HG02763 (cell line): ENCODE results near the gene KCTD5.
"Not testable (repeated sequence)": the region's sequence is repeated elsewhere in the genome, so short reads cannot be mapped to it uniquely, and the experiment has no call there.

ENCODE experiments used
- ATAC-seq: cut with Tn5 transposase; IDR thresholded peaks from one replicate; pipeline ENCODE4 v1.9.1; 2021; ENCODE audit warnings: mild to moderate bottlenecking, moderate library complexity; ENCODE audit not compliant: unreplicated experiment

KCTD5 gene, protein sequence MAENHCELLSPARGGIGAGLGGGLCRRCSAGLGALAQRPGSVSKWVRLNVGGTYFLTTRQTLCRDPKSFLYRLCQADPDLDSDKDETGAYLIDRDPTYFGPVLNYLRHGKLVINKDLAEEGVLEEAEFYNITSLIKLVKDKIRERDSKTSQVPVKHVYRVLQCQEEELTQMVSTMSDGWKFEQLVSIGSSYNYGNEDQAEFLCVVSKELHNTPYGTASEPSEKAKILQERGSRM

DNA sequence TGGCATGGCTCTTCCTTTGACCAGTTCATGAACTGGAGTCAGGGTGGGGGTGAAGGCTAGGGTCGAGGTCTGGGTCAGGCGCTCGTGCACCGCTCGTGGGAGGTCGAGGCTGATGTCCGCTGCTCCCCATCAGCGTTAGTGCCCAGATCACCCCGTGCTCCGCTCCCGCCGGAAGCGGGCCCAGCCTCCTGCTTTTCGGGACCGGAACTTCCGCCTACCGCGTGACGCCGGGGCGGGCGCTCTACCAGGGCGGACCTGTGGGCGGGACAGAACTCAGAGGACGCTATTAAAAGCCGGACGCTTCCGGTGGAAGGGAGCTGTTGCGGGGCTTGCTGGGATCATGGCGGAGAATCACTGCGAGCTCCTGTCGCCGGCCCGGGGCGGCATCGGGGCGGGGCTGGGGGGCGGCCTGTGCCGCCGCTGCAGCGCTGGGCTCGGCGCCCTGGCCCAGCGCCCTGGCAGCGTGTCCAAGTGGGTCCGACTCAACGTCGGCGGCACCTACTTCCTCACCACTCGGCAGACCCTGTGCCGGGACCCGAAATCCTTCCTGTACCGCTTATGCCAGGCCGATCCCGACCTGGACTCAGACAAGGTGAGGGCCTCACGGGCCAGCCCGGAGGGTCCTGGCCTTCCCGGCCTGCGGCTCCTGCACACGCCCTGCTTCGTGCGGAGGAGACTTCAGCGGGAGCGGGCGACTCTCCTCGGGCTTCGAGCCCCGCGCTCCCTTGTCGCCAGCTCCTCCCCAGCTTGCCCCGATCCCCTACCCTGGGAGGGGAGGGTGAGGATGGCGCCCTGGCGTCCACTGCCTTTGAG lies at the start of gene KCTD5:
TSS of gene KCTD5 (plus strand) at position 315 of the 813 bp plus-strand sequence. CDS start at position 341, 26 bp downstream.
- ATAC-seq = peak; percentile 65

DNA sequence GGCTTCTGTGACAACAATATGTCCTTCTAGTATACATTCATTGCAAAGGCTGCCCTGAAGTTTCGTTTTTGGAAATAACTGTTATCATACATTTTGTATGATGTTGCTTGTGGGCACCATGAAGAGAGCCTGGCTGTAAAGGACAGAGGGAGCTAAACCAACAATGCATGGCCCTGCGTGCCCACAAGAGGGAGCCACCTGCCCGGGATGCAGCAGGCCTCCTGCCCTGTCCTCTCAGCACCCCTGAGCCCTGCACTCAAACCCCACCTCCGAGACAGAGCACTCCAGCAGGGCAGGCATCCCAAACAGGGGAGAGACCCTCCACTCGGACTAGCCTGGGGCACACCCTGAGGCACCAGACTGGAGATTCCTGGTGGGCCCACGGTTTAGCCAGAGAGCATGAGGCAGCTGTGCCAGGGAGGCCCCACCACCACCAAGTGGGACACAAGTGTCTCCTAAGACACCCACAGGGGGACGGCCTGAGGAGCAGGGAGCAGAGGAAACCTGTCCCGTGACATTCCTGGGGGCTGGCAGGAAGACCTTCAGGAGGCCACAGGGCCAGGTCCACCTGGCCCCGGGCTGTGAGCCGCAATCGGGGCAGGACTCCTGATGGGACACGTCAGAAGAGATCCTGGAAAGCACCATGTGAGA lies 43.1 kb upstream of the KCTD5 start:
- not testable (repeated sequence) for ATAC-seq

DNA sequence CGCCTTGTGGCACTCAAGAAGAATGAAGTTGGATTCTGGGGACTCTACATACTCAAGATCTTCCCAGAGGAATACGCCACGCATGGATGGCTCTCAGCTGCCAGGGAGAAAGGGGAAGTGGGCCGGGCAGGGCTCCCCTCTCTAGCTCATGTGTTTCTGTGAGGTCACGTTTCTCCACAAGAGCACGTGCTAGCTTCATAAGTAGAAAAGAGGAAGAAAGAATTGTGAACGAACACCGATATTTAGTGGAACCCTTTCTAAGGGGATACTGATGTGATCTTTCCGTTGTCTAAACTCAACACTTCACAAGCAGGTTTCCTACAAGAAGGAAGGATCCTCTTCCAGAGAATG lies 42.6 kb upstream of the KCTD5 start:
- ATAC-seq = not testable (repeated sequence)

DNA sequence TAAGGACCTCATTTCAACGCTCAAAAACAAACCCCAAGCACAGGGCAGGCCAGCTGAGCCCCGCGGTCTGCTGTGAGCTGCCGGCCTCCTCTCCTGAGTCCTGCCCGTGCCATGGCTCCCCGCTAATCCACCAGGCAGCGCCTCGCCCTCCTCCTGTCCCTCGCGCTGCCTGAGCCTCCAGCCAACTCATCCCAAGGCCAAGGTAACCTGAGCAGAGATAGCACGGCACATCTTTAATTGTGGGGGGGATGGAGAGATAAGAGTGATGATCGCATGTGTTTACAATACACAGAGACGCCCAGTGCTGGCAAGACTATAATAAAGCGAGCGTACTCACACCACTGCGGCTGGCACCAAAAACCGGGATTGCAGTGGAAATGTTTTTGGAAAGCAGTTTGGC lies 39.8 kb upstream of the KCTD5 start:
- not testable (repeated sequence) for ATAC-seq

DNA sequence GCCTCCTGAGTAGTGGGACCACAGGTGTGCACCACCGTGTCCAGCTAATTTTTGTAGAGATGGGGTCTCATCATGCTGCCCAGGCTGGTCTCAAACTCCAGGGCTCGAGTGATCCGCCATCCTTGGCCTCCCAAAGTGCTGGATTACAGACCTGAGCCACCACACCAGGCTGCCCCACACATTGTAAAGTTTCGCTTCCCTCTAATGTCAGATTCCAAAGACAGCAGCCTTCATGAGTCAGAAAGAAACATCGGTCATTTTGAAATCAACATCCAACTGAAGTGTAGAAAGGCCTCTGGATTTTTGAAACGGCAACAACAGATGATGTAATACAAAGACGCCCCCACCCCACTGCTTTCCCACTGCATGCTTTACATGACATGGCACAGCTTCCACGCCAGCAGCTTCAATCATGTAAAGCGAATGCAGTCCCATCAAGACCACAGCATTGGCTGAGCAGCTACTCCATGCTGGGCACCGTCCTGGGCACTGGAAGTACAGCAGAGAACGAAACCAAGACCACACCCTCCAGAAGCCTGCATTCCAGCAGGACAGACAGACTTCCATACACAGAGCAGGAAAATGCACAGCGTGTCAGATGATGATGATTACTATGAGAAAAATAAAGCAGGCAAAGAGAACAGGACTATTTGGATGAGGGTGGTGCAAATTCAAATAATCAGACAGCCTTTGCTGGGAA lies 37.4 kb upstream of the KCTD5 start:
- not testable (repeated sequence) for ATAC-seq

DNA sequence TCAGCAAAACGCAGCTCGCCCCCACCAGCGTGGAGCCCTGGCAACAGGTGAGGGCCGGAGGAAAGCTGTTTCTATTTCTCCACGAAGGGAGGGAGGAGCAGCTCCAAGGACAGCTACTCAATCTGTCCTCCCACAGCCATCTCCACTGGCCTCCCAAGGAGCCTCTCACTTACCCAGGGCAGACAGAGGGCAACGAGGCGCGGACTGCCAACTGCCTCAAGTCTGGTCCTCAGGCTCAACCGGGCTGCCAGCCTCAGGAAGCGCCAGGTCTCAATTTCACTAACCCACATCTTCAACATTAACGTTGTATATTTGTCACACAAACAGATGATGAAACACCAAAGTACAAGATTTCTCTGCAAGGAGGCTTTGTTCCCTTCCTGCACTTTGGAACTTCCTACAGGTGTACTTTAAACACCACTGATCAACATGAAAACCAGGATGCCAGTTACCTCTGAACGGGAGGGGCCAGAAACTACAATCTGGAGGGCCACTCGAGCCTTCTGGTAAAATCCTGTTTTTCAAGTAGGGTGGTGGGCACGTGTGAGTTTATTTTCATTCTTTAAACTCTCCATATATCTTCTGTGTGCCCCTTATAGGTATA lies 31.0 kb upstream of the KCTD5 start:
- ATAC-seq = not testable (repeated sequence)

DNA sequence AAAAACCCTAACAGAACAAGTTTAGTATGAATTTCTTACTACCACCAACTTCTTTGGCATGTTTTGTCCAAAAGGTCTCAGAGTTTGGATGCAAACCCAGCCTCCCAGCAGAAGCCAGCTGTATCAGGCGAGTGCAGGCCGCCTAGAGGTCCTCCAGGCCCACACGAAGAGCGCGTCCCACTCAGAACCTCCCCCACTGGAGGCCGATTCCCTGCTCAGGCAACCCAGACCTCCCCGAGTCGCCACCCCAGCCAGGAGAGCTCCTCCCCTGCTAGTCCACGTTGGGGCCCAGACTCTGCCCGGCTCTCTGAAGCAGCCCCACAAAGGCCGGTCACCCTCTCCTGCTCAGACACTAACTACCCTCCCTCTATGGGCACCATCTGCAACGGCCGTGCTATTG lies 28.4 kb upstream of the KCTD5 start:
- ATAC-seq = not testable (repeated sequence)

DNA sequence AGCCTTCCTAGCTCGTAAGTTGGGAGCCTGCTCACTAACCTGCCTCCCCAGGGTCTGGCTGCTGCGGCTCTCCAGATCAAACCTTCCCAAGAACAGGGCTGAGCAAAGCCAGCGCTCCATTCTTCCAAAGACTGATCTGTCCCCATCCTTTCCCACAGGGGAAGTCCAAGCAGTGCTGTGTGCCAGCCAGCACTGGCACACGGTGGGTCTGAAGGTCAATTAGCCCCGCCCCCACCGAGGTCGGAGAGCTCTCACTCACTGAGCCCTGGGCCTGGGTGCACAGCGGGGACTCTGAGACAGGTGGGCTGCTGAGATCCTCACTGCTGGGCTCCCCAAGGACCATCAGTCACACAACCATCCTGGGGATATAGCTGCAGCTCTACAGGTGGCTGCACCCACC lies 27.4 kb upstream of the KCTD5 start:
- not testable (repeated sequence) for ATAC-seq

DNA sequence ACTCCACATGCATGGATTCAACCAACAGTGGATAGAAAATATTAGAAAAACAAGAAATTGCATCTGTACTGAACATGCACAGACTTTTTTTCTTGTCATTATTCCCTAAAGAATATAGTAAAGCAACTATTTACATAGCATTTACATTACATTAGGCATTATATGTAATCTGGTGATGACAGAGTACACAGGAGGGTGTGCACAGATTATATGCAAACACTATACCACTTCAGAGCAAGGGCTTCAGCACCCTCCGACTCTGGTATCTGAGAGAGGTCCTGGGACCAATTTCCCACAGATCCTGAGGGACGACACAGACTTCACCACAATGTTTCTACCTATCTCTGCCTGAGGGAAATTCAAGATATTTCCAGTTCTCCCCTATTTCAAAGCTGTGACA lies 25.3 kb upstream of the KCTD5 start:
- ATAC-seq = no peak

DNA sequence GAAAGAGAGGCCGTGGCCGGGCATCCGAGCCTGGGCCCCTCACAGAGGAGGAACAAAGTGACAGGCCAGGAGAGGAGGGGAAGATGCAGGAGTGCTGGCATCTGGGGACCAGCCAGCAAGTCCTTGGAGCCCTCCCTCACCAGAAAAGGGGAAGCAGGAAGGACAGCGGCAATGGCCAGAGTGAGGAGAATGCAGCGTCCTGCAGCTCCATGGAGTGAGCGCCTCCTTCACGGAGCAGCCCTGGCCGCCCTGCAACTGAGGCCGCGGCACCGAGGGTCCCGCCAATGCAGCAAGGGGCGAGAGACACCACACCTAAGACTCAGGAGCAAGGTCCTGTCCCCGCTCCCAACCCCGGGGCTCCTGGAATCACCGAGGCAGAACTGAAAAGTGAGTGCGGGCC lies 24.5 kb upstream of the KCTD5 start:
- ATAC-seq = not testable (repeated sequence)

DNA sequence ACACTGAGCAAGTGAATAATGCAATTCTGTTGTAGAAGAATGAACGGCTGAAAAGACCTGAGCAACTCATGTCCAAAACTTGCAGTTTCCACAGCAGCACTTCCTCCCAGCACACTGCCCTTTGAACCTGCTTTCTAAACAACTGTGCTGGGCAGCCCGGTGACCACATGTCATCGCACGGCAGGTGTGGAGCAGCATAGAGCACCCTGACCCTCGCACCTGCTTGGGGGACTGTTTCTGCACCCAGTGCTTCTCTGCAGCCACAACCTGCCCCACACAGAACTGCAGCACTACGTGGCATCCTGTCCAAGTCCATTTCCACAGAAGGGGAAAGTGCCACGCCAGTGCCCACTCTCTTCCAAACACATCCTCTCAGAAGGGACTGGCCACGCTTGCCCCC lies 22.8 kb upstream of the KCTD5 start:
- not testable (repeated sequence) for ATAC-seq

DNA sequence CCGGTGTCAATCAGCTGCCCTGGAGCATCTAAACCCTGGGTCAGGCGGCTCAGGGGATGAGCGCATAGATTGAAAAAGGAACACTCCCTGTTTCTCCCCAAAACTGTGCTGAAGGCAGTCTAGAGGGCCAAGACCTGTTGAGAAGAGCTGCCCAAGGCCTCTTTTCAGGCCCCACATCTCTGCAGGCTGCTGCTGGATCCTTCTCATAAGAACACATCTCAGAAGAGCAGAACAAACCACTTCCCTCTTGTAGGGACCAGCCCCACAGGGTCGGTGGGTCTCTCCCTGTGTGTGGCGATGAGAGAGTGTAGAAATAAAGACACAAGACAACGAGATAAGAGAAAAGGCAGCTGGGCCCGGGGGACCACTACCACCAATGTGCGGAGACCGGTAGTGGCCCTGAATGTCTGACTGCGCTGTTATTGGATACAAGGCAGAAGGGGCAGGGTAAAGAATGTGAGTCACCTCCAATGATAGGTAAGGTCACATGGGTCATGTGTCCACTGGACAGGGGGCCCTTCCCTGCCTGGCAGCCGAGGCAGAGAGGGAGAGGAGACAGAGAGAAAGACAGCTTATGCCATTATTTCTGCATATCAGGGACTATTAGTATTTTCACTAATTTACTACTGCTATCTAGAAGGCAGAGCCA lies 22.2 kb upstream of the KCTD5 start:
- ATAC-seq = not testable (repeated sequence)

DNA sequence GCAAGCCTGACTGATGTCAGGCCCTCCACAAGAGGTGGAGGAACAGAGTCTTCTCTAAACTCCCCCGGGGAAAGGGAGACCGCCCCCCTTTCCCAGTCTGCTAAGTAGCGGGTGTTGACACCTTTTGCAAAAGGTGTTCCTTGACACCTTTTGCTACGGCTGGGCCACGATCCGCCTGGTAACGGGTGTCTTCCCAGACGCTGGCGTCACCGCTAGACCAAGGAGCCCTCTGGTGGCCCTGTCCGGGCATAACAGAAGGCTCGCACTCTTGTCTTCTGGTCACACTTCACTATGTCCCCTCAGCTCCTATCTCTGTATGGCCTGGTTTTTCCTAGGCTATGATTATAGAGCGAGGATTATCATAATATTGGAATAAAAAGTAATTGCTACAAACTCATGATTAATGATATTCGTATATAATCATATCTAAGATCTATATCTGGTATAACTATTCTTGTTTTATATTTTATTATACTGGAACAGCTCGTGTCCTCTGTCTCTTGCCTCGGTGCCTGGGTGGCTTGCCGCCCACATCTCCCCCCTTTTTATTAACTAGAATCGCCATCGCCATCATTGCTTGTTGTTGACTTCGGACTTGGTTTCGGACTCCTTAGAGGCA lies 21.5 kb upstream of the KCTD5 start:
- ATAC-seq = not testable (repeated sequence)

DNA sequence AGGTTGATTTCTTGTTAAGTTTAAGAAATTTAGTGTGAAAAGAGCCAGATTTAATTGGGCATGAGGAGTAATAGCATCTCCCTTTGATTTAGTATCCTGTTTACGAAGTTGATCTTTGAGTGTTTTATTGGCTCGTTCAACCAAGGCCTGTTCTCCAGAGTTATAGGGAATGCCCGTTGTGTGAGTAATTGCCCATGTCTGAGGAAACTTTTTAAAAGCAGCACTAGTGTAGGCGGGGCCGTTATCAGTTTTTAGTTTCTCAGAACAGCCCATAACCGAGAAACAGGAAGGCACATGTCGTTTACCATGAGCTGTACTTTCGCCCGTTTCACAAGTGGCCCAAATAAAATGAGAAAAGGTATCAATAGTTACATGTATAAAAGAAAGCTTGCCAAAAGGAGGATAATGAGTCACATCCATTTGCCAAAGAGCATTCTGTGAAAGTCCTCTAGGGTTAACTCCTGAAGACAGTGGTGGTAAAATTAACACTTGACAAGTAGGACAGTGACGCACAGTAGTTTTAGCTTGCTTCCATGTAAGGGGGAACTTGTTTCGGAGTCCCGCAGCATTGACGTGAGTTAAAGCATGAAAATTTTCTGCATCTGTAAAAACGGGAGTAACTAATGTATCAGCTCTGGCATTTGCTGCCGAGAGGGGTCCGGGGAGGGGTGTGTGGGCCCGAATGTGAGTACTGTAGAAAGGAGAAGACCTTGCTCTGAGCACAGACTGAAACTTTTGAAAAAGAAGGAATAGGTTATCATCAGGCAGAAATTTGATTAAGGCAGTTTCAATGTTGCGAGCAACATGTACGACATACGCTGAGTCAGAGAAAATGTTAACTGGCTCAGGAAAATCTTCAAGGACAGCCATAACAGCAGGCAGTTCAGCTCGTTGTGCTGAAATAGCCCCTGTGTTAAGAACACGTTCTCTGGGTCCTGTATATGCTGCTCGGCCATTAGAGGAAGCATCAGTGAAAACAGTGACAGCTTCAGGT lies 18.5 kb upstream of the KCTD5 start:
- no peak for ATAC-seq

DNA sequence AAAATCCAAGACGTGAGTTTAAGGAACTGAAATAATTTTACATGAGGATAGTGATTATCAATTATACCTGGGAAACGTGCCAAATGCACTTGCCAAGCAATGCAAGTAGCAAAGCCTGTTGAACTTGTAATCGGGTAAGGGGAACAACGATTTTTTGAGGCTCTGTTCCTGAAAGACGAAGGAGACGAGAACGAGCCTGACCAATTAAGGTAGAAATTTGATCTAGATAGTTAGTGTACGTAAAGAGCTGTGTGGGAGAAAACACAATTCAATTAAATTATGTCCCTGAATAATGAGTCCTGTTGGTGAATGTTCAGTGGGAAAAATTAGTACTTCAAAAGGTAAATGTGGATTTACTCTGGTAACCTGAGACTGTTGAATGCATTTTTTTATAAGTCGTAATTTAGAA lies 17.7 kb upstream of the KCTD5 start:
- no peak for ATAC-seq

DNA sequence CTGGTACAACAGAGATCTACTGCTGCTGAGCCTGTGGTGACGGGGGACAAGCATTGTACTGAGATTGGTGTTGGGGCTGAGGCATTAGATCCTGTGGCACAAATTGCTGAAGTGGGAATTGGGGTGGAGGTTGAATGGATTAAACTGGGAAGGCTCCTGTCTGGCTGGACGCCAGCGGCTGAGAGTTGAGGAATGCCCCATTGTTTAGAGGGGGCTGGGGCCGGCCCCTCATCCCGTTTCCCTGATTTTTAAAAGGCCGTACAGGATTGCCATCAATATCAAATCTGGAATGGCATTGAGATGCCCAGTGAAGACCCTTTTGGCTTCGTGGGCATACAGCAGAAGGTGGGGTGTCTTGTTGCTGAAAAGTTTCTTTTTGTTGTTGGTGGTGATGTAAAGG lies 15.7 kb upstream of the KCTD5 start:
- not testable (repeated sequence) for ATAC-seq

DNA sequence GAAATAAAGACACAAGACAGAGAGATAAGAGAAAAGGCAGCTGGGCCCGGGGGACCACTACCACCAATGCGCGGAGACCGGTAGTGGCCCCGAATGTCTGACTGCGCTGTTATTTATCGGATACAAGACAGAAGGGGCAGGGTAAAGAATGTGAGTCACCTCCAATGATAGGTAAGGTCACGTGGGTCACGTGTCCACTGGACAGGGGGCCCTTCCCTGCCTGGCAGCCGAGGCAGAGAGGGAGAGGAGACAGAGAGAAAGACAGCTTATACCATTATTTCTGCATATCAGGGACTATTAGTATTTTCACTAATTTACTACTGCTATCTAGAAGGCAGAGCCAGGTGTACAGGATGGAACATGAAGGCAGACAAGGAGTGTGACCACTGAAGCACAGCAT lies 12.7 kb upstream of the KCTD5 start:
- ATAC-seq = not testable (repeated sequence)

DNA sequence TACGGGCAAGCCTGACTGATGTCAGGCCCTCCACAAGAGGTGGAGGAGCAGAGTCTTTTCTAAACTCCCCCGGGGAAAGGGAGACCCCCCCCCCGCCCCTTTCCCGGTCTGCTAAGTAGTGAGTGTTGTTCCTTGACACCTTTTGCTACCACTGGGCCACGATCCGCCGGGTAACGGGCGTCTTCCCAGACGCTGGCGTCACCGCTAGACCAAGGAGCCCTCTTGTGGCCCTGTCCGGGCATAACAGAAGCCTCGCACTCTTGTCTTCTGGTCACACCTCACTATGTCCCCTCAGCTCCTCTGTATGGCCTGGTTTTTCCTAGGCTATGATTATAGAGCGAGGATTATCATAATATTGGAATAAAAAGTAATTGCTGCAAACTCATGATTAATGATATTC lies 12.3 kb upstream of the KCTD5 start:
- not testable (repeated sequence) for ATAC-seq

DNA sequence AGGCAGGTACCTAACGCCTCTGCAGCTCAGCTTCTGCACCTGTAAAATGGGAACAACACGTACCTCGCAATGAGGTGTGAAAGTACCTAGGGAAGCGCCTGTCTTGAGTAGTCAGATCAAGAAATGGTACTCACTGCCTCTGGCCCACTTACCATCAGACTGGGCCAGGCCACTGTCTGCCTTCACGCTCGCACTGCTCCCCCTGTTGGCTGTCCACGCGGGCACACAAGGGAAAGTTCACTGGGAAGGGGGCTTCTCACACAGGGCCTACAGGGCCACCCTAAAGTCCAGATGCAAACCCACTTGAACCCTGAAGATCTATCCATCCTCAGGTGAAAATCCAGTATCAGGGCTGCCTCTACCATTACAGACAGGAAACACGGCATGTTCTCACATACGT lies 11.1 kb upstream of the KCTD5 start:
- ATAC-seq = not testable (repeated sequence)
